Measurements from ENCODE around the gene OR6J1.
"Not testable (repeated sequence)": the region's sequence is repeated elsewhere in the genome, so short reads cannot be mapped to it uniquely, and the experiment has no call there.

OR6J1 gene

GRCh38 chr14:22601996-22602395 is 42.2 kb downstream of the OR6J1 start:
- DNase-seq = no peak

- no peak for DNase-seq
These were observed 42.7 kb downstream of the OR6J1 start for GRCh38 chr14:22601456-22601855.

- DNase-seq = no peak
These were observed 44.1 kb downstream of the OR6J1 start for GRCh38 chr14:22600027-22600426.

GRCh38 chr14:22599349-22599748 is 44.8 kb downstream of the OR6J1 start:
- DNase-seq = no peak

- DNase-seq = peak; percentile 40 to 45
These were observed 45.3 kb downstream of the OR6J1 start for GRCh38 chr14:22598896-22599244.

DNA sequence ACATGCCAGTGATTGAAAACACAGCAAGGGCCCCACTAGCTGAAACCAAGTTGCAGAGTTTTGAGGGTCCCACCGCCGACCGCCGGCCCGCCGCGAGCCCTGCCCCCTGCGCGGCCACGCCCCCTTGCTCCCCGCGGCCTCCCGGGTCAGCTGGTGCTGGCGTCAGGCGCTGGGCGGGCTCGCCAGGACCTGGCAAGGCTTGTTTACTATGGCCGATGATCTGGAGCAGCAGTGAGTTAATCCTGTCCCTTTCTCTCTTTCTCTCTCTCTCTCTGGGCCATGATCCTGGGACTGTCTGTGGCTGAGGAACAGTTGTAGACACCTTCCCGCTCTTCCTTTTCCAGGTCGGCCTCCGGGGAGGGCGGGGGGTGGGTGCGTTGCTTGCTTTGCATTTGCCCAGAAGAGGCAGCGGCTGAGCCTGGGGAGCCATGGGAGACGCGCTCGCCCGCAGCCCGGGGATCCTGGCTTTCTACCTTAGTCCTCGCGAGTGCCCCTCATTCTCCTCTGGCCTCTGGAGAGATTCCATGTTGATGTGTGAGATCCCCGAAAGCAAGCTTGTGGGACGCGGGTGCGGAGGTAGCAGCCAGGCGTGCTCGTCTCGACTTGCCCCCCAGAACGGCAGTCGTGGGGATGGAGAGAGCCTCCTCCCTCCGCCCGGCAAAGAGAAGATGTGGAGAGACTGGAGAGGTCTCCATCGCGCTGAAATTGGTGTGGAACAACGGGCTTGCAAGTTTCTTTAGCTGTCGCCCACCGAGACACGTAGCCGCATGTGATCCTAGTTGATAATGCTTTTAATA is 45.9 kb downstream of the OR6J1 start, which contains the start of gene ABHD4:
TSS of gene ABHD4 (plus strand) at position 202 of the 797 bp plus-strand sequence. CDS start at position 209, 7 bp downstream.
- peak; percentile 61 to 68 for DNase-seq

- no peak for DNase-seq
These were observed 46.4 kb downstream of the OR6J1 start for GRCh38 chr14:22597771-22598098.

DNA sequence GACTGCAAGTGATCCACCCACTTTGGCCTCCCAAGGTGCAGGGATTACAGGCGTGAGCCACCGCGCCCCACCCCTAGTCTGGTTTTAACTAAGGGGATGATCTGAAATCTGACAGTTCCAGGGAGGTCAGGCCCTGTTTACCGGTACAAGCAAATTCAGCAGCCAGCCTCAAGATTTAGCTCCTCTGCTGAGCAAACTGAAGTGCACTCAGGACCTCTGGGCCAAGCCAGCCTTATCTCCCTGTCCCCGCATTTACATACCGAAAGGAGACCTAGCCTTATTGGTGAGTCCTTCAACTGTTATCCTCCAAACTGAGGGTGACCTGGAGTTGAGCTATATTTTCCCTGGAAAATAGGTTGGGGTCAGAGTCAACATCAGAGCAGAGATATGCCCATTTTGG is 46.9 kb downstream of the OR6J1 start:
- DNase-seq = no peak

DNA sequence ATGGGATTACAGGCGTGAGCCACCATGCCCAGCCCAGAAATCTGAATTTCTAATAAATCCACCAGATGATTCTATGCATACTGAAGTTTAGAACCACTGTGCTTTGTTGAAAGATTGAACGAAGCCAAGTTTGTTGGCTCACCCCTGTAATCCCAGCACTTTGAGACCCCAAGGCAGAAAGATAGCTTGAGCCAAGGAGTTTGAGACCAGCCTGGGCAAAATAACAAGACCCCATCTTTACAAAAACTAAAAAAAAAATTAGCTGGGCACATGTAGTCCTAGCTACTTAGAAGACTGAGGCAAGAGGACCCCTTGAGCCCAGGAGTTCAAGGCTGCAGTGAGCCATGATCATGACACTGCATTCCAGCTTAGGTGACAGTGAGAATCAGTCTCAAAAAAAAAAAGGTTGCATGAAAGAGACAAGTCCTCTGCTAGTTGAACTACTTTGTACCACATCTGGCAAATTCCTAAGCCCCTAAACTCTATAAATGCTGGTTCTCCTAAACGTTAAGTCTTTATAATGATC is 47.7 kb downstream of the OR6J1 start:
- no peak for DNase-seq

DNA sequence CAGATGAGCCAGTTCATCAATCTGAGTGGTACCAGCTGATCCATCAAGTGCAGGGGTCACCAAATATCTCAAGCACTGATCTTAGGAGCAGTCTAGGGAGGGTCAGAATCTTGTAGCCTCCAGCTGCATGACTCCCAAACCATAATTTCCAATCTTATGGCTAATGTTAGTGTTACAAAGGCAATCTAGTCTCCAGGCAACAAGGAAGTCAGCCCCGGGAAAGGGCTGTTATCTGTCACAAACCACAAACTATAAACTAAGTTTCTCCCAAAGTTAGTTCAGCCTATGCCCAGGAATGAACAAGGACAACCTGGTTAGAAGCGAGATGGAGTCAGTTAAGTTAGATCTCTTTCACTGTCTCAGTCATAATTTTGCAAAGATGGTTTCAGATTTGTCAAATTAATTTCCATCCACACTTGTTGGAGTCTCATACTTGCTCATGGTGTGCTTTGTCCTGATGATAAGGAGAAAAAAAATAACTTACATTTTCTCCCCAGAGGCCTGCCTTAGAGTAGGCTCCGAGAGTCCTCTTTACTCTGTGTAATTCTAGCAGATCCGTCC is 49.9 kb downstream of the OR6J1 start:
- DNase-seq = no peak

DNA sequence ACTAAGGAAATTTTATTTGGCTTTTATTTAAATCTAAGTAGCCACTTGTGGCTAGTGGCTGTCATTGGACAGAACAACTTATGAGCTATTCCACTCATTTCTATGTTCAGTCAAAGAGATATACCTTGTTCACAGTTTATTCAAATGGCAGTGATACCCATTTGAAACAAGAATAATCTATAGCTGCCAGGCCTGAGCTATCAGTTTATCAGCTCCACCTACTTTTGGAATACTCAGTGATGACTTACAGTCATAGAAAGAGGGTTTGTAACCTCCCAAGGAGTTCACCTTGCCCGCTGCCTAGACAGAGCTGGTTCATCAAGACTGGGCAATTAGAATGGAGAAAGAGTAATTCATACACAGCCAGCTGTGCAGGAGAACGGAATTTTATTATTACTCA is 50.6 kb downstream of the OR6J1 start:
- no peak for DNase-seq

DNA sequence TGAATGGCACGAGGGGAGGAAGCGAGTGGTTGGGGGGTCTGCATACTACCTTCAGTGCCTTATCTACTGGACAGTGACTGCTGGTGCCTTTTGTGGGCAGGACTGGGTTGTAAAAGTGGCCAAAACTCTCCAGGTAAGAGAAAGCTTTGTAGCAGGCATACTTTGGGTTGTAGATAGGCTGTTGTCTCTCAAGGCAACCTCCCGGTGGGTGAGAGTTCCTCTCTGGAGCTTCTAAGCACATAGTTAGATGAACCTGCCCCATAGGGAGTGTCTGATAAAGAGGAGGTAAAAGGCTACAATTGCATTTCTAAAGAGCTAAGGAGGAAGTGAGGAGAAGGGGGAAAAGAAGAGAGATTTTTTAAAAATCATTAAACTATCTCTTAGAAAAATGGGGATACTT is 51.0 kb downstream of the OR6J1 start:
- DNase-seq = no peak

DNA sequence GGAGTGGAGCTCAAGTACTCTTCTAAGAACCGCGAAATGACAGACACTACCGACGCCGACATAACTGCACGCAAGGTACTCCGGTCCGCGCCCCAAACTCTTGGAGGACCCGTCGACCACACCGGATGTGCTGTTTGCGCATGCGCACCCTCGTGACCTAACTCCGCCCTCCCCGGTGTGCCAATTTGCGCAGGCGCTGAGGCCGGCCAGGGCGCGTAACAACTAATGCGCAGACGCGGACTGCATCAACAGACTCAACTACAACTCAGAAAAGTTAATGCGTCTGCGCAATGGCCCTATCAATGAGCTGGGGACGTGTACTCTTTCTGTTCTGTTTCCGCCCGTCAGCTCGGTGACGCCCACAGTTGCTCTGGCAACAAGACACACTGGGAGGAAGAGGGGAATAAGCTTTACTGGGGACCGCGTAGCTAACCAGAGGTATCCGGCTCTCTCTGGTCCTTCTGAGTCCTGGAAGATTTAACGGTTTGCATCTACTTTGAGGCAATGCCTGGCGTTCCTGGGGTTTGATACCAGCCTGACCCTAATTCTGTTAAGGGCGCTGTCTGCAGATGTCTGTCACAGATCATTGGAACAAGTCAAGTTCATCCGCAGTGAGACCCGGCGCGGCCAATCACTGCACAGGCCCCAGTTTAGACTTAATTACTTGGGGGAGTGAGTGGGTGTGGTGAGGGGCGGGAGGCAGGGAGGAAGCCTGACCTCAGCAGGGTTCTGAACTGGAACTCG is 54.9 kb downstream of the OR6J1 start, which contains the start of gene DAD1:
TSS of gene DAD1 (minus strand) at position 129 of the 744 bp plus-strand sequence. CDS start at position 62, 67 bp downstream.
- peak; percentile 99 for DNase-seq

- DNase-seq = peak in 1 of 2 donors; percentile 42
These were observed 55.5 kb downstream of the OR6J1 start for GRCh38 chr14:22588526-22589095.

GRCh38 chr14:22587677-22588422 is 56.3 kb downstream of the OR6J1 start:
- DNase-seq = not testable (repeated sequence)

GRCh38 chr14:22587247-22587646 is 56.9 kb downstream of the OR6J1 start:
- no peak for DNase-seq

DNA sequence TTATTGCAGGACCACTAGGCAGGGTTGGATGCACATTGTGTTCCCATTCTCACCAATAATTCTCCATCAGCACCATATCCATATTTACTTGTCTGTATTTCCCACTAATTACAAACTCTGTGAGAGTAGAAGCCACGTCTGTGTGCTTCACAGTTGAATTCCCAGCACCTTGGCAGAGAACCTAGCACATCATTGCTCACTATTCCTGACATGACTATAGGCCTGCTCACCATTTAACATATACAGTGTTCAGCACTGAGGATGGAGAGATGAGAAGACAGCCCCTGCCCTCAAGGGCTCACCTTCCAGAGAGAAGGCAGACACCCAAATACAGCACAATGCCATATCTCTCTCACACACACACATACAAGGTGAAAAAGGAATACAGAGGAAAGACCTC is 60.2 kb downstream of the OR6J1 start:
- DNase-seq = no peak

Measured in stimulated activated CD4-positive, alpha-beta T cell treated with anti-CD3 and anti-CD28 coated beads, Interleukin-2, amount 100 ng/mL, for 24 hours (primary cell).